ENCODE results near the gene VPS50. TPM values are rescaled to one million over a fixed set of nuclear protein-coding genes. Genes with fewer than 3 reads are reported as not detected.

The VPS50 gene
- total RNA-seq, 1 experiment from 2014 or later, result 13.6 TPM

DNA sequence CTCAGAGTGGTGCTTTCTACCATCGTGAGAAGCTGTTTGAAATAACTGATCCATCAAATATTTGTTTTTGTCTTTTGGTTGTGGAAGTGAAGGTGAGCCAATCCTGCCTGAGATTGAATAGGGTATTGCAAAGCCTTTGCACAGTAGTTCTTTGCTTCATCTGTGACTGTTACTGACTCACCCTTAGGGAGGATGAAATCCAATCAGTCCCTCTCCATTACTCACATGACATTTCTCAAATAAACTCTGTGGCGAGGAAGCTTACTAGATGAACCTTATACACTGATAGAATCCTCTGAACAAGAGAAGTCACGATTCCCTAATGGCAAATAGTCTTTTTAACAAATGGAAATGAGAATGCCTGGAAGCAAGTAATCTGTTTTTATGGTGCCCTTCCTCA, 37.8 kb upstream of the VPS50 start:
- Histone ChIP-seq H3K27ac (ENCODE audit: insufficient read length, low read depth, low read length) (no peak overlapping the region), H2BK20ac (ENCODE audit: low read depth, low read length, poor library complexity, severe bottlenecking) (no peak overlapping the region), H2BK15ac (ENCODE audit: low read depth, low read length) (no peak overlapping the region), H2BK120ac (ENCODE audit: low read depth, low read length, poor library complexity, severe bottlenecking) (no peak overlapping the region), H3K9me3 (ENCODE audit: control insufficient read depth, low read depth, low read length) (no peaks in the 10 kb centered on the region), H4K5ac (ENCODE audit: insufficient read length, low read depth, low read length) (no peak overlapping the region), H4K20me1 (ENCODE audit: control insufficient read depth, insufficient read depth, insufficient read length) (no peaks in the 10 kb centered on the region), H4K8ac (replicated peaks; ENCODE audit: insufficient read length, low read depth, low read length) (no peak overlapping the region), H2AK5ac (ENCODE audit: insufficient read length, low read length) (no peak overlapping the region), H3K4me1 (ENCODE audit: insufficient read depth, low read length) (no peaks in the 10 kb centered on the region), H3K4me2 (ENCODE audit: insufficient read depth, insufficient read length, low read length) (no peak overlapping the region), H3K56ac (ENCODE audit: insufficient read length, low read depth, low read length) (no peak overlapping the region), H3K14ac (ENCODE audit: insufficient read depth, low read length) (no peak overlapping the region), H3K23me2 (ENCODE audit: insufficient read length, low read depth, low read length, poor library complexity, severe bottlenecking) (no peaks in the 10 kb centered on the region), H3K79me2 (ENCODE audit: insufficient read depth, low read length) (no peaks in the 10 kb centered on the region), H4K91ac (ENCODE audit: insufficient read length, low read depth, low read length) (no peak overlapping the region), H3K23ac (ENCODE audit: insufficient read length, low read depth, low read length) (no peak overlapping the region), H2BK5ac (ENCODE audit: insufficient read length, low read length) (no peak overlapping the region), H2BK12ac (ENCODE audit: insufficient read length, low read depth, low read length) (no peak overlapping the region), H3K18ac (ENCODE audit: insufficient read length, low read depth, low read length) (no peak overlapping the region), H3K27me3 (ENCODE audit: insufficient read depth, low read length) (no peaks in the 10 kb centered on the region), H3K79me1 (ENCODE audit: insufficient read depth, low read depth, low read length, poor library complexity, severe bottlenecking) (no peaks in the 10 kb centered on the region), H3K4ac (ENCODE audit: low read depth, low read length) (no peak overlapping the region), H2AFZ (ENCODE audit: low read length) (no peak overlapping the region), H3K9ac (ENCODE audit: extremely low read depth, insufficient read length, low read length) (no peak overlapping the region), H3T11ph (ENCODE audit: low read length) (no peak overlapping the region)
- TF ChIP-seq, protein P1, sequence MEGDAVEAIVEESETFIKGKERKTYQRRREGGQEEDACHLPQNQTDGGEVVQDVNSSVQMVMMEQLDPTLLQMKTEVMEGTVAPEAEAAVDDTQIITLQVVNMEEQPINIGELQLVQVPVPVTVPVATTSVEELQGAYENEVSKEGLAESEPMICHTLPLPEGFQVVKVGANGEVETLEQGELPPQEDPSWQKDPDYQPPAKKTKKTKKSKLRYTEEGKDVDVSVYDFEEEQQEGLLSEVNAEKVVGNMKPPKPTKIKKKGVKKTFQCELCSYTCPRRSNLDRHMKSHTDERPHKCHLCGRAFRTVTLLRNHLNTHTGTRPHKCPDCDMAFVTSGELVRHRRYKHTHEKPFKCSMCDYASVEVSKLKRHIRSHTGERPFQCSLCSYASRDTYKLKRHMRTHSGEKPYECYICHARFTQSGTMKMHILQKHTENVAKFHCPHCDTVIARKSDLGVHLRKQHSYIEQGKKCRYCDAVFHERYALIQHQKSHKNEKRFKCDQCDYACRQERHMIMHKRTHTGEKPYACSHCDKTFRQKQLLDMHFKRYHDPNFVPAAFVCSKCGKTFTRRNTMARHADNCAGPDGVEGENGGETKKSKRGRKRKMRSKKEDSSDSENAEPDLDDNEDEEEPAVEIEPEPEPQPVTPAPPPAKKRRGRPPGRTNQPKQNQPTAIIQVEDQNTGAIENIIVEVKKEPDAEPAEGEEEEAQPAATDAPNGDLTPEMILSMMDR (conservative IDR thresholded peaks at IDR 0.05), result no peak
- Mint-ChIP-seq H3K36me3 (ENCODE audit: insufficient read depth in 1 of 3, low read depth in 3 of 3) (no peaks in the 10 kb centered on the region), H3K4me1 (no peaks in the 10 kb centered on the region), H3K9me3 (no peaks in the 10 kb centered on the region), H3K27me3 (ENCODE audit: low read depth) (peaks cover 23% of the 10 kb centered on the region), H3K27ac (no peak overlapping the region), H3K4me3 (no peak overlapping the region)
- DNase-seq, result no peak
- WGBS (ENCODE audit: extremely low coverage, insufficient read length, low lambda C conversion rate), result no CpG with 5 or more reads among the region's 3 CpGs
